PFSK-1 (cell line): ENCODE results near the gene HAPLN1.

ENCODE experiments used
- FOXP2 ChIP-seq: optimal IDR thresholded peaks from 2 replicates; pipeline ENCODE3; 2011; ENCODE audit warnings: borderline replicate concordance, control low read depth, inconsistent platforms; ENCODE audit not compliant: insufficient read depth; ENCODE audit errors: extremely low read length, extremely low read depth
- POLR2AphosphoS5 ChIP-seq: IDR thresholded peaks from 2 replicates; pipeline ENCODE4 v1.6.1; 2012; ENCODE audit warnings: low read depth, mild to moderate bottlenecking, control low read depth, low read length, moderate library complexity
- SIN3A ChIP-seq: IDR thresholded peaks from 2 replicates; pipeline ENCODE4 v1.6.1; 2012; ENCODE audit warnings: mild to moderate bottlenecking, low read length, moderate library complexity, borderline replicate concordance; ENCODE audit not compliant: insufficient read depth
- TAF1 ChIP-seq: IDR thresholded peaks from 2 replicates; pipeline ENCODE4 v1.6.1; 2012; ENCODE audit warnings: low read length, control low read depth, borderline replicate concordance; ENCODE audit not compliant: insufficient read depth
- TF ChIP-seq, protein P1 (sequence below), 2 experiments: IDR thresholded peaks; 2 replicates each; pipeline versions ENCODE4 v1.6.1 to v1.8.0; 2011 to 2012; ENCODE audit warnings: low read depth in 2 of 2, low read length in 2 of 2, control low read depth in 1 of 2, inconsistent platforms in 1 of 2, mild to moderate bottlenecking in 1 of 2, moderate library complexity in 1 of 2; ENCODE audit not compliant: insufficient read depth in 1 of 2

DNA sequence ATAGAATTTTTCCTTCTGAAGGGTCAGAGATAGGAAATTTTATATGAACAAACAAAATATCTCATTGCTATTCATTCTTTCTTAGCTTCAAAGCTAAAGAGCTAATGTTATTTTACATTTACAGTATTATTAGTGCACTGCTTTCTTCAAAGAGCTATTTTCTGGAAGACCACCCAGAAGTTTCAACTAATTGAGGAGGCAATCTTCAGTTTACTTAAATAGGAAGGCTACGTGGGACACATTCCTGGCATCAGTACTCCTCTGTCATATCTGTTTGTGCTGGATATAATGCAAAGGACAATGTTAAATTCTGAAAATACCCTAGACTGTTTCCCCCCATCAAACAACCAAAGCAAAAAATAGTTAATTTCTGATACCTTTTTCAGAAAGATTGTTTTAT, 30.8 kb downstream of the HAPLN1 start:
- no peak for TF ChIP-seq SIN3A
- TF ChIP-seq POLR2AphosphoS5, result no peak
- TF ChIP-seq, protein P1, sequence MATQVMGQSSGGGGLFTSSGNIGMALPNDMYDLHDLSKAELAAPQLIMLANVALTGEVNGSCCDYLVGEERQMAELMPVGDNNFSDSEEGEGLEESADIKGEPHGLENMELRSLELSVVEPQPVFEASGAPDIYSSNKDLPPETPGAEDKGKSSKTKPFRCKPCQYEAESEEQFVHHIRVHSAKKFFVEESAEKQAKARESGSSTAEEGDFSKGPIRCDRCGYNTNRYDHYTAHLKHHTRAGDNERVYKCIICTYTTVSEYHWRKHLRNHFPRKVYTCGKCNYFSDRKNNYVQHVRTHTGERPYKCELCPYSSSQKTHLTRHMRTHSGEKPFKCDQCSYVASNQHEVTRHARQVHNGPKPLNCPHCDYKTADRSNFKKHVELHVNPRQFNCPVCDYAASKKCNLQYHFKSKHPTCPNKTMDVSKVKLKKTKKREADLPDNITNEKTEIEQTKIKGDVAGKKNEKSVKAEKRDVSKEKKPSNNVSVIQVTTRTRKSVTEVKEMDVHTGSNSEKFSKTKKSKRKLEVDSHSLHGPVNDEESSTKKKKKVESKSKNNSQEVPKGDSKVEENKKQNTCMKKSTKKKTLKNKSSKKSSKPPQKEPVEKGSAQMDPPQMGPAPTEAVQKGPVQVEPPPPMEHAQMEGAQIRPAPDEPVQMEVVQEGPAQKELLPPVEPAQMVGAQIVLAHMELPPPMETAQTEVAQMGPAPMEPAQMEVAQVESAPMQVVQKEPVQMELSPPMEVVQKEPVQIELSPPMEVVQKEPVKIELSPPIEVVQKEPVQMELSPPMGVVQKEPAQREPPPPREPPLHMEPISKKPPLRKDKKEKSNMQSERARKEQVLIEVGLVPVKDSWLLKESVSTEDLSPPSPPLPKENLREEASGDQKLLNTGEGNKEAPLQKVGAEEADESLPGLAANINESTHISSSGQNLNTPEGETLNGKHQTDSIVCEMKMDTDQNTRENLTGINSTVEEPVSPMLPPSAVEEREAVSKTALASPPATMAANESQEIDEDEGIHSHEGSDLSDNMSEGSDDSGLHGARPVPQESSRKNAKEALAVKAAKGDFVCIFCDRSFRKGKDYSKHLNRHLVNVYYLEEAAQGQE (IDR thresholded peaks at IDR 0.05; ENCODE audit: insufficient read depth in 1 of 2, low read depth in 2 of 2, low read length in 2 of 2), result no peak
- no peak for TF ChIP-seq TAF1
- TF ChIP-seq FOXP2, result no peak
